ENCODE measurements around the gene LRRK2. TPM values are rescaled to one million over a fixed set of nuclear protein-coding genes. Genes with fewer than 3 reads are reported as not detected.

The LRRK2 gene
- total RNA-seq, 1 experiment from 2014 or later, result 0.13 TPM

GRCh38 chr12:40188558-40189320, 36.1 kb upstream of the LRRK2 start:
- H3K4me1 ChIP-seq (ENCODE audit: control insufficient read depth, insufficient read depth, low read length), result no peaks in the 10 kb centered on the region
- TF ChIP-seq TCF7L2 (IDR thresholded peaks at IDR 0.05; ENCODE audit: low read depth, low read length) (no peak), CTCF (IDR thresholded peaks at IDR 0.05) (no peak), POLR2AphosphoS5 (IDR thresholded peaks at IDR 0.05; ENCODE audit: low read depth, low read length) (no peak), REST (IDR thresholded peaks at IDR 0.05; ENCODE audit: insufficient read depth in 1 of 2, low read depth in 2 of 2, low read length in 1 of 2) (no peak), SIN3A (IDR thresholded peaks at IDR 0.05; ENCODE audit: borderline replicate concordance, insufficient read depth, low read depth, low read length) (no peak)
- no peaks in the 10 kb centered on the region for H3K36me3 ChIP-seq (ENCODE audit: control insufficient read depth, insufficient read depth, low read length)
- POLR2A ChIA-PET, result no interaction called here
- ATAC-seq (no peak), DNase-seq (ENCODE audit: low read depth, low spot score) (no peak)
- intact Hi-C loops (cut with micrococcal nuclease; ENCODE audit: unreplicated experiment) (no loop called here), in situ Hi-C loops (cut with HindIII; ENCODE audit: low pct_unique_long_range_greater_than_20kb, low sequenced_read_pairs) (no loop called here)
- H3K4me3 ChIP-seq (ENCODE audit: low read depth in 2 of 2, low read length in 2 of 2), result no peak overlapping the region
- no TSS peak for BruUV-seq (replicated peaks)
- peaks cover 8% of the 10 kb centered on the region; the same call in 1 of the 2 replicates for H3K9me3 ChIP-seq (ENCODE audit: control insufficient read depth, insufficient read depth, low read depth, low read length)
- H3K27me3 ChIP-seq (ENCODE audit: control insufficient read depth, insufficient read depth, low read length), result no peaks in the 10 kb centered on the region
- H3K27ac ChIP-seq (ENCODE audit: low read length), result no peak overlapping the region
- CTCF ChIA-PET, result no interaction called here

GRCh38 chr12:40192704-40193255, 32.0 kb upstream of the LRRK2 start:
- H3K27me3 ChIP-seq (ENCODE audit: control insufficient read depth, insufficient read depth, low read length), result no peaks in the 10 kb centered on the region
- CTCF ChIA-PET, result no interaction called here
- intact Hi-C loops (cut with micrococcal nuclease; ENCODE audit: unreplicated experiment), result no loop called here
- in situ Hi-C loops (cut with HindIII; ENCODE audit: low pct_unique_long_range_greater_than_20kb, low sequenced_read_pairs), result no loop called here
- peaks cover 8% of the 10 kb centered on the region; the same call in 1 of the 2 replicates for H3K9me3 ChIP-seq (ENCODE audit: control insufficient read depth, insufficient read depth, low read depth, low read length)
- H3K36me3 ChIP-seq (ENCODE audit: control insufficient read depth, insufficient read depth, low read length), result no peaks in the 10 kb centered on the region
- POLR2A ChIA-PET, result no interaction called here
- H3K4me3 ChIP-seq (ENCODE audit: low read depth in 2 of 2, low read length in 2 of 2), result no peak overlapping the region
- no peak overlapping the region for H3K27ac ChIP-seq (ENCODE audit: low read length)
- no TSS peak for BruUV-seq (replicated peaks)
- TF ChIP-seq POLR2AphosphoS5 (IDR thresholded peaks at IDR 0.05; ENCODE audit: low read depth, low read length), result no peak
- no peak for TF ChIP-seq REST (IDR thresholded peaks at IDR 0.05; ENCODE audit: insufficient read depth in 1 of 2, low read depth in 2 of 2, low read length in 1 of 2)
- no peak for TF ChIP-seq CTCF (IDR thresholded peaks at IDR 0.05)
- ATAC-seq (no peak), DNase-seq (ENCODE audit: low read depth, low spot score) (no peak)
- no peaks in the 10 kb centered on the region for H3K4me1 ChIP-seq (ENCODE audit: control insufficient read depth, insufficient read depth, low read length)
